MM.1S (cell line): ENCODE measurements around the gene KCNJ2.
A peak's percentile ranks its signal among the peaks of the same experiment; 100 is the strongest.

Source experiments
- DNase-seq: peaks from one replicate; pipeline ENCODE4 v3.0.0-alpha.2; 2015
- H2AFZ ChIP-seq: fragments of 300-600 bp; sonication (generic); 2 replicates; pipeline ENCODE4 v1.6.0; 2016; ENCODE audit warnings: antibody characterized with exemption, low read length
- H3F3A ChIP-seq: fragments of 300-600 bp; sonication (generic); 2 replicates; pipeline ENCODE4 v1.6.1; 2016; ENCODE audit warnings: mild to moderate bottlenecking, antibody characterized with exemption, low read length, moderate library complexity, mixed read lengths; ENCODE audit not compliant: insufficient read depth
- H3K27ac ChIP-seq: fragments of 300-600 bp; sonication (generic); 2 replicates; pipeline ENCODE4 v1.5.1; 2016; ENCODE audit warnings: mild to moderate bottlenecking, low read length
- H3K27me3 ChIP-seq: fragments of 300-600 bp; sonication (generic); replicated peaks from 2 replicates; pipeline ENCODE4 v1.6.0; 2016; ENCODE audit warnings: low read length; ENCODE audit not compliant: insufficient read depth
- H3K36me3 ChIP-seq: fragments of 300-600 bp; sonication (generic); replicated peaks from 2 replicates; pipeline ENCODE4 v1.6.1; 2016; ENCODE audit warnings: mild to moderate bottlenecking, low read length, mixed read lengths; ENCODE audit not compliant: insufficient read depth
- H3K4me1 ChIP-seq: fragments of 300-600 bp; sonication (generic); 2 replicates; pipeline ENCODE4 v1.6.1; 2016; ENCODE audit warnings: low read length, mixed read lengths
- H3K4me2 ChIP-seq: fragments of 300-600 bp; sonication (generic); 2 replicates; pipeline ENCODE4 v1.6.0; 2016; ENCODE audit warnings: low read depth, low read length
- H3K4me3 ChIP-seq: fragments of 300-600 bp; sonication (generic); 2 replicates; pipeline ENCODE4 v1.5.1; 2016; ENCODE audit warnings: low read length, mixed read lengths
- H3K79me2 ChIP-seq: fragments of 300-600 bp; sonication (generic); 2 replicates; pipeline ENCODE4 v1.6.1; 2016; ENCODE audit warnings: mixed run types, low read length, mixed read lengths
- H3K9ac ChIP-seq: fragments of 300-600 bp; sonication (generic); 2 replicates; pipeline ENCODE4 v1.6.1; 2016; ENCODE audit warnings: low read length, mixed read lengths
- H3K9me2 ChIP-seq: fragments of 300-600 bp; sonication (generic); replicated peaks from 2 replicates; pipeline ENCODE4 v1.6.1; 2016; ENCODE audit warnings: mild to moderate bottlenecking, low read length, mixed read lengths; ENCODE audit not compliant: insufficient read depth
- H3K9me3 ChIP-seq: fragments of 300-600 bp; sonication (generic); replicated peaks from 2 replicates; pipeline ENCODE4 v1.6.1; 2016; ENCODE audit warnings: mild to moderate bottlenecking, low read length, mixed read lengths; ENCODE audit not compliant: insufficient read depth
- H4K20me1 ChIP-seq: fragments of 300-600 bp; sonication (generic); 2 replicates; pipeline ENCODE4 v1.6.1; 2016; ENCODE audit warnings: mild to moderate bottlenecking, low read length, moderate library complexity, mixed read lengths; ENCODE audit not compliant: insufficient read depth
- EZH2 ChIP-seq: fragments of 300-600 bp; sonication (generic); optimal IDR thresholded peaks from 2 replicates; pipeline ENCODE3; 2017; ENCODE audit warnings: low read depth, mild to moderate bottlenecking, antibody characterized with exemption, low read length, mixed read lengths
- EZH2phosphoT487 ChIP-seq: fragments of 300-600 bp; sonication (generic); IDR thresholded peaks from 2 replicates; pipeline ENCODE4 v1.6.1; 2018; ENCODE audit warnings: antibody characterized with exemption, low read length
- TF ChIP-seq, protein P1 (sequence below): fragments of 300-600 bp; sonication (generic); IDR thresholded peaks from 2 replicates; pipeline ENCODE4 v1.5.1; 2016; ENCODE audit warnings: antibody characterized with exemption, low read length, mixed read lengths

The KCNJ2 gene

DNA sequence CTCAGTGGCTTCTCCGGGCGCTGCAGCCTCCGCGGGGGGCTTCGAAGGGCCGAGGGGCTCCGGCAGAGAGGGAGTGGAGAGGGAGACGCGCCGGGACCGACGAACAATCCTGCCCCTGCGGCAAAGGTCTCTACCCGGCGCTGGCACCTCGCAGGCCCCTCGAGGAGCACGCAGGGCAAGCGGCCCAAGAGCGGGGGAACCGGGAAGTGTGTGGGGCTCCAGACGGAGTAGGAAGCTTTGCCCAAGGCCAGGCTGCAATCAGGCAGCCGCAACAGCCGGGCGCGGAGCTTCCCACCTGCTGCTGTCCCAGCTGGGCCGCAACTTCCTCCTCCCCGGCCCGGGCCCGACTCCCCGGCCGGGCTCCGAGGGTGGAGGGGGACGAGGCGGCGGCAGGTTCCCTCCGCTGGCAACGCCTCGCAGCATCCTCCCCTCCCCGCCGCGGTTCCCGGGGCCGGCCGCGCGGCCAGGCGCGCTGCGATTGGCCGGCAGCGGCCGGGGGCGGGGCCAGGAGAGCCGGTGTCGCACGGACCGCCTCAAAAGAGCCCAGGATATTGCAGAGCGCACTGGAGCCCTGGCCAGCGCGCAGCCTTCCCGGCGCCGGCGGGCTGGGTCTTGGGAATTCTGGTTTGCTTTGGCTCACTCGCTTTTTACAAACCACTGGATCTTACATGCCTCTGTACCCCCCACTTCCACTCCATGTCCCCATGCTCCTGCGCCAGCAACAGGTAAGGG, at the start of gene KCNJ2:
KCNJ2 (plus strand) TSS at position 556 of the 732 bp plus-strand sequence. CDS start 5,508 bp downstream, outside the sequence.
- H4K20me1 ChIP-seq, result no peaks in the 10 kb centered on the region
- no peaks in the 10 kb centered on the region for H3K9me2 ChIP-seq
- peak within 1 kb of the TSS; percentile 44; the same call in 1 of the 2 replicates for H3K9ac ChIP-seq
- peak; percentile 85 for DNase-seq
- peak within 1 kb of the TSS; percentile 73 for H3K4me3 ChIP-seq
- H3K36me3 ChIP-seq, result no peaks in the 10 kb centered on the region
- no peaks in the 10 kb centered on the region for H3K4me1 ChIP-seq
- H2AFZ ChIP-seq, result peak within 1 kb of the TSS; percentile 88
- H3K9me3 ChIP-seq, result no peaks in the 10 kb centered on the region
- H3F3A ChIP-seq, result no peaks in the 10 kb centered on the region
- no peaks in the 10 kb centered on the region for H3K79me2 ChIP-seq
- peaks cover 4% of the 10 kb centered on the region; the same call in 1 of the 2 replicates for H3K27me3 ChIP-seq
- TF ChIP-seq EZH2phosphoT487, result no peak
- TF ChIP-seq EZH2, result no peak
- TF ChIP-seq, protein P1, sequence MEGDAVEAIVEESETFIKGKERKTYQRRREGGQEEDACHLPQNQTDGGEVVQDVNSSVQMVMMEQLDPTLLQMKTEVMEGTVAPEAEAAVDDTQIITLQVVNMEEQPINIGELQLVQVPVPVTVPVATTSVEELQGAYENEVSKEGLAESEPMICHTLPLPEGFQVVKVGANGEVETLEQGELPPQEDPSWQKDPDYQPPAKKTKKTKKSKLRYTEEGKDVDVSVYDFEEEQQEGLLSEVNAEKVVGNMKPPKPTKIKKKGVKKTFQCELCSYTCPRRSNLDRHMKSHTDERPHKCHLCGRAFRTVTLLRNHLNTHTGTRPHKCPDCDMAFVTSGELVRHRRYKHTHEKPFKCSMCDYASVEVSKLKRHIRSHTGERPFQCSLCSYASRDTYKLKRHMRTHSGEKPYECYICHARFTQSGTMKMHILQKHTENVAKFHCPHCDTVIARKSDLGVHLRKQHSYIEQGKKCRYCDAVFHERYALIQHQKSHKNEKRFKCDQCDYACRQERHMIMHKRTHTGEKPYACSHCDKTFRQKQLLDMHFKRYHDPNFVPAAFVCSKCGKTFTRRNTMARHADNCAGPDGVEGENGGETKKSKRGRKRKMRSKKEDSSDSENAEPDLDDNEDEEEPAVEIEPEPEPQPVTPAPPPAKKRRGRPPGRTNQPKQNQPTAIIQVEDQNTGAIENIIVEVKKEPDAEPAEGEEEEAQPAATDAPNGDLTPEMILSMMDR, result no peak
- H3K27ac ChIP-seq, result no peak within 1 kb of the TSS
- peak within 1 kb of the TSS; percentile 93 for H3K4me2 ChIP-seq

GRCh38 chr17:70119545-70119944, 49.8 kb upstream of the KCNJ2 start:
- TF ChIP-seq EZH2 (no peak), EZH2phosphoT487 (no peak)
- TF ChIP-seq, protein P1, result no peak
- no peaks in the 10 kb centered on the region for H3K9me2 ChIP-seq
- H3K27me3 ChIP-seq, result no peaks in the 10 kb centered on the region
- no peaks in the 10 kb centered on the region for H3K9me3 ChIP-seq
- H3K4me2 ChIP-seq, result no peak overlapping the region
- H3K36me3 ChIP-seq, result no peaks in the 10 kb centered on the region
- no peaks in the 10 kb centered on the region for H3F3A ChIP-seq
- no peaks in the 10 kb centered on the region for H3K4me1 ChIP-seq
- H3K27ac ChIP-seq, result no peak overlapping the region
- no peaks in the 10 kb centered on the region for H3K79me2 ChIP-seq
- no peak overlapping the region for H3K9ac ChIP-seq
- no peak overlapping the region for H2AFZ ChIP-seq
- H3K4me3 ChIP-seq, result no peak overlapping the region
- no peak for DNase-seq
- H4K20me1 ChIP-seq, result no peaks in the 10 kb centered on the region

GRCh38 chr17:70119983-70120382, 49.3 kb upstream of the KCNJ2 start:
- H2AFZ ChIP-seq, result no peak overlapping the region
- H3K9me3 ChIP-seq, result no peaks in the 10 kb centered on the region
- no peaks in the 10 kb centered on the region for H3K4me1 ChIP-seq
- H3K4me2 ChIP-seq, result no peak overlapping the region
- no peak overlapping the region for H3K9ac ChIP-seq
- no peaks in the 10 kb centered on the region for H3K9me2 ChIP-seq
- no peak for DNase-seq
- H4K20me1 ChIP-seq, result no peaks in the 10 kb centered on the region
- no peak overlapping the region for H3K4me3 ChIP-seq
- TF ChIP-seq, protein P1, result no peak
- TF ChIP-seq EZH2, result no peak
- TF ChIP-seq EZH2phosphoT487, result no peak
- H3F3A ChIP-seq, result no peaks in the 10 kb centered on the region
- H3K79me2 ChIP-seq, result no peaks in the 10 kb centered on the region
- H3K27ac ChIP-seq, result no peak overlapping the region
- H3K36me3 ChIP-seq, result no peaks in the 10 kb centered on the region
- H3K27me3 ChIP-seq, result no peaks in the 10 kb centered on the region
